Measurements from ENCODE around the gene RPL10A. TPM values are rescaled to one million over a fixed set of nuclear protein-coding genes. Genes with fewer than 3 reads are reported as not detected.
A peak's percentile ranks its signal among the peaks of the same experiment; 100 is the strongest.

The RPL10A gene
- total and polyA plus RNA-seq, 7 experiments from 2014 or later: 1,203 to 2,381 (median 1,713) TPM

- peaks cover 0 to 1% (median 0%) of the 10 kb centered on the region in 5 donors for H3K27me3 Mint-ChIP-seq
These were observed 7.8 kb downstream of the RPL10A start for GRCh38 chr6:35476004-35476403.

DNA sequence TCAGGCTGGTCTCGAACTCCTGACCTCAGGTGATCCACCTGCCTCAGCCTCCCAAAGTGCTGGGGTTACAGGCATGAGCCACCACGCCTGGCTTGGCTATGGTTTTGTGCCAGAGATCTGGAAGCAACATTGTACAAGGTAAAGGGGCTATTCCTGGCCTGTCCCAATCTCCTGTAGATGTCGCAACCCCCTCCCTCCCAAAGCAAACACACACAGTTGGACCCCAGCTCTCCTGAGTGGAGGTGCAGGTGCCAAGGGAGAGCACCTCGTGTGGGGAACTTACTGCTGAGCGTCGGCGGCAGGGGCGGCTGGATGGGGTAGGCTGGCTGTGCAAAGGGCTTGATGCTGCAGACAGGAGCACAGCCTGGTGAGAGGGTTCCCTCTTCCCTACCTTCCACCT lies 8.8 kb downstream of the RPL10A start:
- no peaks in the 10 kb centered on the region for H3K27me3 ChIP-seq (ENCODE audit: control insufficient read depth in 2 of 2, insufficient read depth in 2 of 2, low read length in 2 of 2)
- Mint-ChIP-seq H3K9me3 (no peaks in the 10 kb centered on the region), H3K27me3 (peaks cover 0 to 2% (median 0%) of the 10 kb centered on the region in 5 donors), H3K4me1 (peaks cover 0 to 20% (median 5%) of the 10 kb centered on the region in 7 donors), H3K27ac (no peak overlapping the region), H3K36me3 (peaks cover 0 to 4% (median 0%) of the 10 kb centered on the region in 5 donors), H3K4me3 (no peak overlapping the region)
- no peak for DNase-seq
- H3K36me3 ChIP-seq (ENCODE audit: control insufficient read depth in 2 of 3, insufficient read depth in 3 of 3, low read length in 3 of 3): peaks cover 5 to 12% (median 12%) of the 10 kb centered on the region in 3 experiments
- intact Hi-C loops (cut with micrococcal nuclease): no loop called here
- no peaks in the 10 kb centered on the region for H3K9me3 ChIP-seq (ENCODE audit: control insufficient read depth in 2 of 3, low read length in 3 of 3)
- H3K27ac ChIP-seq (ENCODE audit: low read depth, low read length): no peak overlapping the region
- no peak overlapping the region for H3K4me3 ChIP-seq (ENCODE audit: low read length)
- no peak for ATAC-seq
- no peaks in the 10 kb centered on the region for H3K4me1 ChIP-seq (ENCODE audit: control insufficient read depth in 2 of 2, insufficient read depth in 2 of 2, low read length in 2 of 2)
- CTCF ChIA-PET: interaction anchor here (0.6 to 1.1 kb wide), 2 partner anchors 260 to 1610 kb away, joined by 3 read pairs; no protein-coding TSS in a partner anchor
- POLR2A ChIA-PET: interaction anchor here (1.5 kb wide), 1 partner anchor 9 kb away, joined by 7 read pairs; the partner anchor contains the start of gene RPL10A

More at GRCh38 chr6:35476004-35476403, 7.8 kb downstream of the RPL10A start:
- no peaks in the 10 kb centered on the region for H3K9me3 ChIP-seq (ENCODE audit: control insufficient read depth in 2 of 3, low read length in 3 of 3)
- H3K4me3 ChIP-seq (ENCODE audit: low read length): no peak overlapping the region
- ATAC-seq (no peak), DNase-seq (no peak)
- H3K27ac Mint-ChIP-seq: no peak overlapping the region
- H3K4me3 Mint-ChIP-seq: no peak overlapping the region
- H3K36me3 Mint-ChIP-seq: peaks cover 0 to 5% (median 0%) of the 10 kb centered on the region in 5 donors
- ChIA-PET CTCF (interaction anchor here (1.1 kb wide), 1 partner anchor 261 kb away, joined by 3 read pairs; no protein-coding TSS in a partner anchor), POLR2A (interaction anchor here (0.9 kb wide), 1 partner anchor 131 kb away, joined by 3 read pairs; no protein-coding TSS in a partner anchor)
- intact Hi-C loops (cut with micrococcal nuclease): no loop called here
- no peaks in the 10 kb centered on the region for H3K27me3 ChIP-seq (ENCODE audit: control insufficient read depth in 2 of 2, insufficient read depth in 2 of 2, low read length in 2 of 2)
- H3K9me3 Mint-ChIP-seq: no peaks in the 10 kb centered on the region
- H3K27ac ChIP-seq (ENCODE audit: low read depth, low read length): no peak overlapping the region
- peaks cover 5 to 16% (median 16%) of the 10 kb centered on the region in 3 experiments for H3K36me3 ChIP-seq (ENCODE audit: control insufficient read depth in 2 of 3, insufficient read depth in 3 of 3, low read length in 3 of 3)
- peaks cover 0 to 9% of the 10 kb centered on the region in 2 donors for H3K4me1 ChIP-seq (ENCODE audit: control insufficient read depth in 2 of 2, insufficient read depth in 2 of 2, low read length in 2 of 2)
- peaks cover 0 to 30% (median 10%) of the 10 kb centered on the region in 7 donors for H3K4me1 Mint-ChIP-seq

DNA sequence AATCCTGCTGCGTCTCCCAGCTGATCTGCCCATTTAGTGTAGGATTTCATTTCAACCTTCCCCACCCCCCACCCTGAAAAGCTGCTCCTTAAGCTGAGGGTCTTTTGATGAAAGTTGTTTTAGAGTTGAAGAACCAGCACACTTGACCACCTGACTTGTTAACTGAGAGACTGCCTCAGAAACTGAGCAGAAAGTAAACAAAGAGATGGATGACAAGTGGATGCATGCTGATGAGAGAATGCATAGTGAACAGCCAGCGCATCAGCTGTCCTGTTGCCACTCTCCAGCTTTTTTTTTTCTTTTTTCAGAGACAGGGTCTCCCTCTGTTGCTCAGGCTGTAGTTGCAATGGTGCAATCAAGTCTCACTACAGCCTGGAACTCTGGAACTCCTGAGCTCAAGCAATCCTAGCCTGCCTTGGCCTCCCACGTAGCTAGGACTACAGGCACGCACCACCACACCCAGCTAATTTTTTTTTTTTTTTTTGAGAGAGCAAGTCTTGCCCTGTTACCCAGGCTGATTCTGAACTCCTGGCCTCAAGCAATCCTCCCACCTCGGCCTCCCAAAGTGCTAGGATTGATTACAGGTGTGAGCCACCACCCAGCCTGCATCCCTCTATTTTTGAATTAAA lies 9.5 kb downstream of the RPL10A start:
- Mint-ChIP-seq H3K27me3 (peaks cover 0 to 2% (median 0%) of the 10 kb centered on the region in 5 donors), H3K4me1 (peaks cover 0 to 15% (median 0%) of the 10 kb centered on the region in 7 donors), H3K9me3 (no peaks in the 10 kb centered on the region), H3K4me3 (no peak overlapping the region), H3K27ac (peak overlapping the region in 1 of 9 donors; percentile 36), H3K36me3 (no peaks in the 10 kb centered on the region)
- Histone ChIP-seq H3K9me3 (ENCODE audit: control insufficient read depth in 2 of 3, low read length in 3 of 3) (no peaks in the 10 kb centered on the region), H3K36me3 (ENCODE audit: control insufficient read depth in 2 of 3, insufficient read depth in 3 of 3, low read length in 3 of 3) (peaks cover 5 to 6% (median 6%) of the 10 kb centered on the region in 3 experiments), H3K27me3 (ENCODE audit: control insufficient read depth in 2 of 2, insufficient read depth in 2 of 2, low read length in 2 of 2) (no peaks in the 10 kb centered on the region), H3K4me3 (ENCODE audit: low read length) (no peak overlapping the region), H3K27ac (ENCODE audit: low read depth, low read length) (no peak overlapping the region), H3K4me1 (ENCODE audit: control insufficient read depth in 2 of 2, insufficient read depth in 2 of 2, low read length in 2 of 2) (no peaks in the 10 kb centered on the region)
- no peak for DNase-seq
- CTCF ChIA-PET: no interaction called here
- intact Hi-C loops (cut with micrococcal nuclease): no loop called here
- no peak for ATAC-seq
- POLR2A ChIA-PET: interaction anchor here (0.6 to 1.5 kb wide), 4 partner anchors 10 to 150 kb away, joined by 3 to 7 read pairs (median 3); partner anchors contain the start of gene RPL10A

DNA sequence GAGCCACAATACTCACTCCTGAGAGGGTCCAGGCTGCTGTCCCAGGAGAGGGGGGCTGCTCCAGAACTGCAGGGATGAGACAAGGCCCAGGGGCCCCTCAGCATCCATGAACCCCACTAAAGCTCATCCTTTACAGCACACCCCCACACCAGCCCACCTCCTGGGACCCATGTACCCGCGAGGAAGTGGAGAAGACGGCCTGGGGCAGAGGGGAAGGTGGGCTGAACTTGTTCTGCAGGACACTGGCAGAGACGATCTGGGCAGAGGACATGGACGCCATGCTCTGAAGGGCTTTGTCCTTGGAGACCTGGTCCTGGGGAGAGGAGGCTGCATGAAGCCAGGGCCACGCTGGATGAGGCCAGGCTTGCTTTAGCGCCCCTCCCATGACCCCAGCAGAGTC lies 10.1 kb downstream of the RPL10A start:
- no peak for DNase-seq
- POLR2A ChIA-PET: interaction anchor here (1.5 kb wide), 1 partner anchor 10 kb away, joined by 7 read pairs; the partner anchor contains the start of gene RPL10A
- ATAC-seq: no peak
- no peak overlapping the region for H3K27ac ChIP-seq (ENCODE audit: low read depth, low read length)
- peaks cover 0 to 10% (median 0%) of the 10 kb centered on the region in 7 donors for H3K4me1 Mint-ChIP-seq
- no peak overlapping the region for H3K4me3 ChIP-seq (ENCODE audit: low read length)
- peaks cover under 1 to 2% (median under 1%) of the 10 kb centered on the region in 3 experiments for H3K36me3 ChIP-seq (ENCODE audit: control insufficient read depth in 2 of 3, insufficient read depth in 3 of 3, low read length in 3 of 3)
- H3K4me1 ChIP-seq (ENCODE audit: control insufficient read depth in 2 of 2, insufficient read depth in 2 of 2, low read length in 2 of 2): no peaks in the 10 kb centered on the region
- intact Hi-C loops (cut with micrococcal nuclease): no loop called here
- H3K9me3 ChIP-seq (ENCODE audit: control insufficient read depth in 2 of 3, low read length in 3 of 3): no peaks in the 10 kb centered on the region
- no peaks in the 10 kb centered on the region for H3K27me3 ChIP-seq (ENCODE audit: control insufficient read depth in 2 of 2, insufficient read depth in 2 of 2, low read length in 2 of 2)
- no peaks in the 10 kb centered on the region for H3K36me3 Mint-ChIP-seq
- H3K27me3 Mint-ChIP-seq: peaks cover 0 to 2% (median 0%) of the 10 kb centered on the region in 5 donors
- no peak overlapping the region for H3K27ac Mint-ChIP-seq
- CTCF ChIA-PET: no interaction called here
- H3K9me3 Mint-ChIP-seq: no peaks in the 10 kb centered on the region
- no peak overlapping the region for H3K4me3 Mint-ChIP-seq

- Mint-ChIP-seq H3K9me3 (no peaks in the 10 kb centered on the region), H3K4me1 (peaks cover 0 to 4% (median 0%) of the 10 kb centered on the region in 7 donors), H3K36me3 (no peaks in the 10 kb centered on the region), H3K4me3 (no peak overlapping the region), H3K27ac (no peak overlapping the region), H3K27me3 (peaks cover 0 to 2% (median 0%) of the 10 kb centered on the region in 5 donors)
- DNase-seq (no peak), ATAC-seq (no peak)
- Histone ChIP-seq H3K4me1 (ENCODE audit: control insufficient read depth in 2 of 2, insufficient read depth in 2 of 2, low read length in 2 of 2) (no peaks in the 10 kb centered on the region), H3K27ac (ENCODE audit: low read depth, low read length) (no peak overlapping the region), H3K27me3 (ENCODE audit: control insufficient read depth in 2 of 2, insufficient read depth in 2 of 2, low read length in 2 of 2) (no peaks in the 10 kb centered on the region), H3K4me3 (ENCODE audit: low read length) (no peak overlapping the region), H3K9me3 (ENCODE audit: control insufficient read depth in 2 of 3, low read length in 3 of 3) (no peaks in the 10 kb centered on the region), H3K36me3 (ENCODE audit: control insufficient read depth in 2 of 3, insufficient read depth in 3 of 3, low read length in 3 of 3) (no peaks in the 10 kb centered on the region)
- ChIA-PET POLR2A (interaction anchor here (1.3 kb wide), 1 partner anchor 12 kb away, joined by 4 read pairs; the partner anchor contains the start of gene RPL10A), CTCF (interaction anchor here (1.5 kb wide), 1 partner anchor 183 kb away, joined by 4 read pairs; no protein-coding TSS in a partner anchor)
- intact Hi-C loops (cut with micrococcal nuclease): no loop called here
These were observed 12.0 kb downstream of the RPL10A start for GRCh38 chr6:35480176-35480575.

- no peaks in the 10 kb centered on the region for H3K9me3 ChIP-seq (ENCODE audit: control insufficient read depth in 2 of 3, low read length in 3 of 3)
- H3K4me3 ChIP-seq (ENCODE audit: low read length): no peak overlapping the region
- peaks cover 0 to 2% (median 0%) of the 10 kb centered on the region in 5 donors for H3K27me3 Mint-ChIP-seq
- H3K9me3 Mint-ChIP-seq: no peaks in the 10 kb centered on the region
- peak overlapping the region in 1 of 9 donors; percentile 20 for H3K27ac Mint-ChIP-seq
- ChIA-PET POLR2A (interaction anchor here (0.6 to 0.7 kb wide), 2 partner anchors 16 to 94 kb away, joined by 3 read pairs; no protein-coding TSS in a partner anchor), CTCF (interaction anchor here (1.3 kb wide), 1 partner anchor 41 kb away, joined by 5 read pairs; no protein-coding TSS in a partner anchor)
- no peaks in the 10 kb centered on the region for H3K36me3 ChIP-seq (ENCODE audit: control insufficient read depth in 2 of 3, insufficient read depth in 3 of 3, low read length in 3 of 3)
- H3K36me3 Mint-ChIP-seq: no peaks in the 10 kb centered on the region
- DNase-seq (no peak), ATAC-seq (no peak)
- no peaks in the 10 kb centered on the region for H3K4me1 ChIP-seq (ENCODE audit: control insufficient read depth in 2 of 2, insufficient read depth in 2 of 2, low read length in 2 of 2)
- no peak overlapping the region for H3K27ac ChIP-seq (ENCODE audit: low read depth, low read length)
- peaks cover 0 to 4% (median 0%) of the 10 kb centered on the region in 7 donors for H3K4me1 Mint-ChIP-seq
- H3K4me3 Mint-ChIP-seq: no peak overlapping the region
- no peaks in the 10 kb centered on the region for H3K27me3 ChIP-seq (ENCODE audit: control insufficient read depth in 2 of 2, insufficient read depth in 2 of 2, low read length in 2 of 2)
- intact Hi-C loops (cut with micrococcal nuclease): no loop called here
These were observed 13.0 kb downstream of the RPL10A start for GRCh38 chr6:35481226-35481625.
